MG63 (cell line): Measurements from ENCODE around the gene SEC24B. TPM values are rescaled to one million over a fixed set of nuclear protein-coding genes. Genes with fewer than 3 reads are reported as not detected.

Experiments used
- DNase-seq: peaks from one replicate; pipeline ENCODE4 v3.0.0-alpha.2; 2020
- H3K27me3 ChIP-seq: fragments of 250-450 bp; sonication (Bioruptor Pico); 2 replicates; pipeline ENCODE4 v1.5.1; 2020; ENCODE audit warnings: mild to moderate bottlenecking, moderate library complexity
- H3K36me3 ChIP-seq: fragments of 250-450 bp; sonication (Bioruptor Pico); 2 replicates; pipeline ENCODE4 v1.5.1; 2020; ENCODE audit warnings: mild to moderate bottlenecking, moderate library complexity
- H3K4me3 ChIP-seq: fragments of 250-450 bp; sonication (Bioruptor Pico); 2 replicates; pipeline ENCODE4 v1.5.1; 2020; ENCODE audit warnings: mild to moderate bottlenecking, moderate library complexity
- H3K9me3 ChIP-seq: fragments of 250-450 bp; sonication (Bioruptor Pico); 2 replicates; pipeline ENCODE4 v1.5.1; 2020; ENCODE audit warnings: mild to moderate bottlenecking, moderate library complexity
- total RNA-seq: library from RNA; depleted of rRNA; stranded (reverse); fragments of >200 nt; shearing (Covaris generic); gene quantifications from 2 replicates; pipeline ENCODE4 v1.2.3, GENCODE V29; 2014; ENCODE audit warnings: low replicate concordance; rRNA removed

Gene SEC24B
- 7.6 and 8.1 TPM in 2 replicates for total RNA-seq

DNA sequence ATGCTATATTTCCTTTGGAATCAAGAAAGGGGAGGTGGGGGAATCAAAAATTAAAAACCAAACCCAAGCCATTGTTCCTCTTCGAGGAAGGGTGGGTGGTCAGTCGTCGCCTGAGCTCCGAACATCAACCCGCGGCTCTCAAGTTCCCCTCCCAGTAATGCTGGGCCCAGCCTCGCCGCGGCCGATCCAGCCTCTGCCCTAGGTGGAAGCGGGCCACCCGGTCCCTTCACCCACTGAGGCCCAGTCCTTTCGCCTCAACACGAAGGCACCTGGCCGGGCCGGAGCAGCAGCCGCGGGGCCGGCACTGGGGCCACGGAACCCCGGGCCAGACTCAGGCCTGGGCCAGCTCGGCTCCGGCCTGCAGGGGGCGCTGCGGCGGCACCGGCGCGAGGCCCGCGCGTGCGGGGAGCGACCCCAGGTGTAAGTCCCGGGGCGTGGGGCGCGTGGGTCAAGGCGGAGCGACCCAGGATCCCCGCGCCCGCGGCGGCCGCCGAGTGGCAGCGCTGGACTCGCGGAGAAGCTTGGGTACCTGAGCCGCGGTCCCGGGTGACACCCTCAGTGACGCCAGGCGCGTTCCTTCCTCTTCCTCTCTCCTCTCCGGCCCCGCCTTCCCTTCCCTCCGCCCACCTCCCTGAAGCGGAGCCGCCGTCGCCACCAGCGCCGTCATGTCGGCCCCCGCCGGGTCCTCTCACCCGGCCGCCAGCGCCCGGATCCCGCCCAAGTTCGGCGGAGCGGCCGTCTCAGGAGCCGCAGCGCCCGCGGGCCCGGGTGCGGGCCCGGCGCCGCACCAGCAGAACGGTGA, at the start of gene SEC24B:
TSS of gene SEC24B (plus strand) at position 611 of the 802 bp plus-strand sequence. CDS start at position 666, 55 bp downstream.
- H3K9me3 ChIP-seq = no peaks in the 10 kb centered on the region
- no peaks in the 10 kb centered on the region for H3K27me3 ChIP-seq
- peak; percentile 82 for DNase-seq
- H3K36me3 ChIP-seq = peaks cover 5% of the 10 kb centered on the region
- H3K4me3 ChIP-seq = peak within 1 kb of the TSS; percentile 65

DNA sequence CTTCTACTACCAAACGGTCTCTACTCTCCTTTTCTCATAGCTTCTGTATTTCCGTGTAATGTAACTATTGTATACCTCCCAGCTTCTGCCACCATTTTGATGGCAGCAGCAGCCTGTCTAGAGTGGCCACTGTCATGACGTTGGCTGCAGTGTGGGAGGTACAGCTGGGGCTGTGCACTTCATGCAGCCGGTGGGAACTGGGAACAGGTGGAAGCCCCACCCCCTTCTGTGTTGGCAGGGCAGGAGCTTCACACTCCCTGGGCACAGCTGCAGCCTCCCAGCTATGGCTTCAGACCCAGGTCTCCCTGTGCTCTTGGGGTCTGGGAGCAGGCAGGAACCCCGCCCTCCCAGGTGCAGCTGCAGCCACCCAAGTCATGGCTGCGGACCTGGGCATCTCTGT, 49.8 kb upstream of the SEC24B start:
- Histone ChIP-seq H3K36me3 (no peaks in the 10 kb centered on the region), H3K27me3 (no peaks in the 10 kb centered on the region), H3K4me3 (no peak overlapping the region), H3K9me3 (no peaks in the 10 kb centered on the region)
- DNase-seq = no peak

DNA sequence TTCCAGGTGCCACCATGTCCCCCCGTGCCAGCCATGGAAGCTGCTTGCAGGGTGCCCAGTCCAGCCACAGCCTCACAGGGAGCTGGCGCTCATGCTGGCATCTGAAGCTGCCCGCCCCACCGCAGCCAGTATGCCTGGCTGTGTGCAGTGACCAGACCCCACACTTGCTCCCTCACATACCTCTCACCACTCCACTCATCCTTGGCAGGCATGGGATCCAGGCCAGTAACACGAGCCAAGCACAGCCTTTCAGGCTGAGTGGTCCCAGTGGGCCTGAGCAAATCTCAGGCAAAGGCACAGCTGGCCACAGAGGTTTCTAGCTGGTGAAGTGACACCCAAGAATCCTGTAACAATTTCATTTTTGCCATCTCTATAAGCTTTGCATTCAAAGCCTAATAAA, 48.4 kb upstream of the SEC24B start:
- H3K9me3 ChIP-seq = no peaks in the 10 kb centered on the region
- no peak overlapping the region for H3K4me3 ChIP-seq
- no peak for DNase-seq
- H3K36me3 ChIP-seq = no peaks in the 10 kb centered on the region
- no peaks in the 10 kb centered on the region for H3K27me3 ChIP-seq

DNA sequence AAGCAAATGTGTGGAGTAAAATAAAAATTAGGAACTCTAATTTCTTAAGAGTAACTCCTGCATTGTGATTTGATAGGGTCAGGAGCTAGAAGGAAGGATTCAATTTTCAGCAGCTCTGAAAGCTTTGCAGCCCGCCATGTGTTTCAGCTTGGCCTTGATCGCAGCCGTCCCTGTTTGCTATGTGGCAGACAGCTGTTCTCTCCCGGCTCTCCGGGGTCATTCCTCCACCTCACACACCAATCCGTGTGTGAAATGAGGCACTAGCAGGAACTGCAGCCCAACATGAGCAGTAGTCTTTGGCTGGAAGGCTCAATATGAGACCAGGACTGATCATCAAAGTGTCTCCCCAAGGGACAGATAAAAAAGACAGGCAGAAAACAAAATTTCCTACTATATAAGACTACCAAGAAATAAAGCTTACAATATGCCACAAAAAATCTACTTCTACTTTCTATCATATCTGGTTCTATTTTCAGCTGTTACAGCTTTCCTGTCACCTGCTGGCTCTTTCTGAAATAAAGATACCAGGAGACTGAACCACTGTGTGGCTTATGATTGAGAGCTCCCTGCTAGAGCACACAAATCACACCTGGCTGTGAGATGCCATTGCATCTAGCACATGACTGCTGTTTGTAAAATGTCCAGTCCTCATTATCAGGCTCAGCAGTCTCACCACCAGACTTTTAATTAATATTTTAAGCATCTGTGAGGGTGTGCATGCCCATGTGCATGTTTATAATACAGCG, 44.1 kb upstream of the SEC24B start:
- H3K4me3 ChIP-seq = no peak overlapping the region

DNA sequence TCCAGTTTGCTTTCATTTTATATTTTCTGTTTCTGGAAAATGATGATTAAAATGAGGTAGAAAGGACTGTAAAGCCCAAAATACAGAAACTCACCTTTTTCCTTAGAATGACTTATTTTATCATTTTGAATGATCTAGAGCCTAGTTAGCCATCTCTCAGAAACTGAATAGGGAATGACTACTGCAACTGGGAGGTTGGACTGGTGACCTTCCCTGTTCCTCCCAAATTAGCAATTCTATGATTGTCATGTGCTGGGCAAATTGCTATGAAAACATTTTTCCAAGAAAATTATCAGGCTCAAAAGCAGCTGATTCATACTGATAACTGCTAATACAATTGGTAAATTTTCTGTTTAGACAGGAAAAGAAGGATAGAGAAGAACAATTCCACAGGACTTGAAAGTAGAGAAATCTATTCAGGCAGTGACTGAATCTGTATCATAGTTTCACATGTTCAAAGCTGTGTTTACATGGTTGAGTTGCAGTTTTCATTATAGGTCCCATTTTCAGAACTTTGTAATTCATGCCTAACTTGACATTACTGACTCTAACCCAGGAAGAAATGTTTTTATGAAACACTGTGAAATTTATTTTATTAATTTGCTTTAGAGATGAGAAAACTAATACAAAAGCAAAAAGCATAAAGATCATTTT, 43.4 kb upstream of the SEC24B start:
- Histone ChIP-seq H3K4me3 (no peak overlapping the region), H3K36me3 (no peaks in the 10 kb centered on the region), H3K27me3 (no peaks in the 10 kb centered on the region), H3K9me3 (no peaks in the 10 kb centered on the region)
- DNase-seq = no peak

More for the DNA sequence above, 44.1 kb upstream of the SEC24B start:
- Histone ChIP-seq H3K36me3 (no peaks in the 10 kb centered on the region), H3K9me3 (no peaks in the 10 kb centered on the region), H3K27me3 (no peaks in the 10 kb centered on the region)
- no peak for DNase-seq

DNA sequence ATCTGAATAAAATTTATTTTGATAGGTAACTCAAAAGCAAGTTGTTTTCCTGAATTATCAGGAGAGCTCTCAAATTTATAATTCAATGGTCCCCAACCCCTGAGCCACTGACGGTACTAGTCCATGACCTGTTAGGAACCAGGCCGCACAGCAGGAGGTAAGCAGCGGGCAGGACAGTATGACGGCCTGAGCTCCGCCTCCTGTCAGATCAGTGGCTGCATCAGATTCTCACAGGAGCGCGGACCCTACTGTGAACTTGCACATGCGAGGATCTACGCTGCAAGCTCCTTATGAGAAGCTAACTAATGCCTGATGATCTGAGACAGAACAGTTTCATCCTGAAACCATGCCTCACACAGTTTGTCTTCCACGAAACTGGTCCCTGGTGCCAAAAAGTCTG, 37.9 kb upstream of the SEC24B start:
- no peaks in the 10 kb centered on the region for H3K36me3 ChIP-seq
- no peak overlapping the region for H3K4me3 ChIP-seq
- H3K9me3 ChIP-seq = no peaks in the 10 kb centered on the region
- no peaks in the 10 kb centered on the region for H3K27me3 ChIP-seq
- no peak for DNase-seq

DNA sequence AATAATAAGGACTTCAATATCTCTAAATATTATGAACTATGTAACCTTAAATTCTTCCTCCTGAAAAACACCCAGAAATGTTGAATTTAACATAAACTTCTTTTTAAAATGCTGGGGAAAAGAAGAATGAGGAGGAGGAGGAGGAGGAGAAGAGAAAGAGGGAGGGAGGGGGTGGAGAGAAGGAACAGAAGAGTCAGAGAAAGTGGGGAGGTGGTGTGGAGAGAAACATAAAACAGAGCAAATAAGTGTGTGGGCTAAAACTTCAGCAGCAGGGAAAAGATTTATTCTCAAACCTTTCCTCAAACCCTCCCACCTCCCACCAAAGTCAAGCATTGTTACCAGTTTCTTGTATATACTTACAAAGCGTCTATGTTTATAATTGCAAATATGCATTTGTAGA, 34.7 kb upstream of the SEC24B start:
- H3K9me3 ChIP-seq = no peaks in the 10 kb centered on the region
- no peak overlapping the region for H3K4me3 ChIP-seq
- no peaks in the 10 kb centered on the region for H3K27me3 ChIP-seq
- no peaks in the 10 kb centered on the region for H3K36me3 ChIP-seq
- DNase-seq = no peak

DNA sequence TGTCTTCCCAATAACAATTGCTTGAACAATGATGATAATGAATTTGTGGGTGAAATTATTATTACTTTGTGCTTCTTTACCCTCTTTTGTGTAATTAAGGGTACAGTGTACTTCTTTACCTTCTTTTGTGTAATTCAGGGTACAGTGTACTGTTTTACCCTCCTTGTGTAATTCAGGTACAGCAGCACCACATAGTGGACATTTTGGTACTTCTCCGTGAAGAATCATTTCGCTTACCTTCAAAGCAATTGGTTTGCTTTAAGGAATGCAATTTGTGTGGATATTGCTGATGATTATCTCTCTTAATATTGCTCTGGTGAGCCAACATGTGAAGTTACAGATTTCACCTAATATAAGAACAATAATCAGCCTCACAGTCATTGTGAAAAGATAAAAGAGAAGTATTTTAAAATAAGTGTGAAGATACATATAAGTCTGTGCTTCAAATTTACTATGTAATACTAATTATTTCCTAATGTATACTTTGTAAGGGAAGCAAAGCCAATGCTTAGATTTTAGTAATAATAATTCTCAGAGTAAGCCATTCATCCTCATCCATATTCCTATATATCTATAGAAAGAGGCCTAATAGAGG, 27.2 kb upstream of the SEC24B start:
- DNase-seq = no peak
- Histone ChIP-seq H3K36me3 (no peaks in the 10 kb centered on the region), H3K27me3 (no peaks in the 10 kb centered on the region)

DNA sequence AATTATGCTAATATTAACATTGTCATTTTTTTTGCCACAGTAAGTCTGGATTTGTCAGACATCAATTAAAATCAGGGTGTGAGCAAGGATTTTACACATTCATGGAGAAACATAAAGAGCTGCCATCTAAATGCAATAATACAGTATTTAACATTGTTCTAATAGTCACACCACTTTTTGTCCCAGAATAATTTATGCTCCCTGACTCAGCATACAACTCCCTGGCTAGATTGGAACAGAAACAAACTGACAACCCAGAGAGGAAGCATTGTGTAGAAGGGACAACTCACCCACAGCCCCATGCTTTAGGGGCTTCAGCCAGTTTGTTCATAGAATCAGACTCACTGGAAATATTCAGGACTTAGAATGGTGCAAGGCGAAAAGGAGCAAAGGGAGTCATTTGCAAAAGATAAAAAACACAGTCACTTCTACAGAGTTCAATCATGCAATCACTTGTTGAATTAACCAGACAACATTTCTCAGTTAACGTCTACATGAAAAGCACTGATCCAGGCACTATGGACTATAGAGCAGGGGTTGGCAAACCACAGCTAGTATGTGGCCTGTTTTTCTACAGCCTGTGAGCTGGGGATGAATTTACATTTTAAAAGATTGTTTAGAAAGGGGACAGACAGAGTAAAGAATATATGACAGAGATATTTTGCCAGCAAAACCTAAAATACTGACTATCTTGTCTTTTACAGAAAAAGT, 26.4 kb upstream of the SEC24B start:
- Histone ChIP-seq H3K27me3 (no peaks in the 10 kb centered on the region), H3K36me3 (no peaks in the 10 kb centered on the region), H3K4me3 (no peak overlapping the region), H3K9me3 (no peaks in the 10 kb centered on the region)
- no peak for DNase-seq

More for the DNA sequence above, 27.2 kb upstream of the SEC24B start:
- Histone ChIP-seq H3K9me3 (no peaks in the 10 kb centered on the region), H3K4me3 (no peak overlapping the region)

DNA sequence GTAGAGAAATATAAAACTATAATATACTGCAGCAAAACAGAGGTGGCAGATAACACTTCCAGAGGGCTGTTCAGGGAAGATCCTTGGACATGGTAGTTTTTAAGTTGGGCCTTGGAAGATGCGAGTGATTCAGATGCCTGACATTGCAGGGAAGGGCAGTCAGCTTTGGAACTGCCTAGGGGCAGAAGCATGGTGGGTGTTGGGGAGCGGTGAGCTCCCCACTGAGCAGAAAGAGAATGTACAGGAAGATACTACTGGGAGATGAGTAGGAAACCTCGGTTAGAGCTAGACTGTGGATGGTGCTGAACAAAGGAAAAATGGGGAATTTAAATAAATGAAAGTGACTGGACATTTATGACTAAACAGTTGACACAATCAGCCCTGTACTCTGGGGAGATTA, 24.9 kb upstream of the SEC24B start:
- DNase-seq = no peak
- Histone ChIP-seq H3K9me3 (no peaks in the 10 kb centered on the region), H3K27me3 (no peaks in the 10 kb centered on the region), H3K36me3 (no peaks in the 10 kb centered on the region), H3K4me3 (no peak overlapping the region)

DNA sequence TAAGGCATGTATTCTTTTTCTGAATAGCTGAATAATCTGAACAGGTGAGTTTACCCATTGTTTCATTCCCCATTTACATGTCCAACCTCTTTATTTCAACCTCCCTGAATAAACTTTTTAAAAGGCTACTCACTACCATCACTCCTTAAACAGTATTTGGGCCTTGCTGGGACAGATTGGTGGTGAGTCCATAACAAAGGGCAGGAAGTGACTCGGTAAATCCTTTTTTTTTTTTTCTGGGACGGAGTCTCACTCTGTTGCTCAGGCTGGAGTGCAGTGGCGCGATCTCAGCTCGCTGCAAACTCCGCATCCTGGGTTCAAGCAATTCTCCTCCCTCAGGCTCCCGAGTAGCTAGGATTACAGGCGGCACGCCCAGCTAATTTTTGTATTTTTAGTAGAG, 23.4 kb upstream of the SEC24B start:
- Histone ChIP-seq H3K4me3 (no peak overlapping the region), H3K9me3 (no peaks in the 10 kb centered on the region), H3K27me3 (no peaks in the 10 kb centered on the region), H3K36me3 (no peaks in the 10 kb centered on the region)
- no peak for DNase-seq

DNA sequence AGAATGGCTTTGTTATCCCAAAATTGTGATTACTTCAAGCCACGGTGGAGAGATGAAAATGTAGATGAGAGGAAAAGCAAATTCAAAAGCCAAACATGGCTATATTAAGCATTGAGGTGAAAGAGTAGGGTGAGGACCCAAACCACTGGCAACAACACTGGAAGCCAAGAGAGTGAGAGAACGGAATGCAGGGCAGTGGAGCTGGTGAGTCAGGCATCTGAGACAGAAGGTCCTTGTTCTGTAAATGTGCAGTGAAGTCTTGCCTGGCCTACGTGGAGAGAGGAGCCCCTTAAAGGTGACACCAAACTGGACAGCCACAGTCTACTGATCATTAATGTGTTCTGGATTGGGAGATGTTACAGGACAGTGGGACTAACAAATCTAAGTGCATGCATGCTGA, 22.8 kb upstream of the SEC24B start:
- H3K4me3 ChIP-seq = no peak overlapping the region
- no peak for DNase-seq

DNA sequence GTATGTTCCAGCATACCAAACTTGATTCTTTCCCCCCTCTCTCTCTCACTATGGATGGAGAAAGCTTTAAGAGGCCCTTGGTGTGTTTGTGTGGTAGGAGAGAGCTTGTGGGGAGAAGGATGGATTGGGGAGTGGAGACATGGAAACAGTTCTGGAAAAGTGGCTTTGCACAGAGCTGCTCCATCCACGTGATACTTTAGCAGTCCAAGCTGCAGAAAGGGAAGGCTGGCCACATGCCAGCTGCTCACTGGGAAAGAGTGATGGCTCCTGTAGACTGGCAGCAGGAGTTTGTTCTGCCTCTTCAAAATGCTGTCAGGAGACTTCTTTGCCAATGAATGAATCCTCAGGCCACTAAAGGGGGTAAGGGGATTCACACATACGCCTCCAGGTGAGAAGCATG, 21.7 kb upstream of the SEC24B start:
- no peak for DNase-seq
- no peaks in the 10 kb centered on the region for H3K27me3 ChIP-seq
- no peaks in the 10 kb centered on the region for H3K9me3 ChIP-seq
- no peaks in the 10 kb centered on the region for H3K36me3 ChIP-seq
- H3K4me3 ChIP-seq = no peak overlapping the region

More for the DNA sequence above, 22.8 kb upstream of the SEC24B start:
- Histone ChIP-seq H3K27me3 (no peaks in the 10 kb centered on the region), H3K9me3 (no peaks in the 10 kb centered on the region), H3K36me3 (no peaks in the 10 kb centered on the region)

DNA sequence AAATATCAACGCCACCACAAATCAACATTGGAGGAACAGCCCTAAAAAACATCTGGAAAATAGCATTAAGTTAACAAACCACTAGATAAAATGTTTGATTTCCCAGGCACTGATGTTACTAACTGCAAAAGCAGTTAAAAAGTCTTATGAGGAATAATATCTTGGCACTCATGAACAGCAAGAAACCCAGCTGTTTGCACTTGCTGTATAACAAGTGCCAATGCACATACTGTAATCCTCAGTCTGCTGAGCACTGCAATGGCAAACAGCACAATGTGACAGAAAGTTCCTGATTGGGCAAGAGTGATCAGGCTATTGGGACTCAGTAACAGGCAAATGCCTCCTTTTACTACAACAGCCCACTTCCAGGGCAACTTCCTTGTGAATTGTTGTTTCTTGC, 20.8 kb upstream of the SEC24B start:
- no peak overlapping the region for H3K4me3 ChIP-seq
- no peaks in the 10 kb centered on the region for H3K36me3 ChIP-seq
- DNase-seq = no peak
- no peaks in the 10 kb centered on the region for H3K27me3 ChIP-seq
- H3K9me3 ChIP-seq = no peaks in the 10 kb centered on the region

DNA sequence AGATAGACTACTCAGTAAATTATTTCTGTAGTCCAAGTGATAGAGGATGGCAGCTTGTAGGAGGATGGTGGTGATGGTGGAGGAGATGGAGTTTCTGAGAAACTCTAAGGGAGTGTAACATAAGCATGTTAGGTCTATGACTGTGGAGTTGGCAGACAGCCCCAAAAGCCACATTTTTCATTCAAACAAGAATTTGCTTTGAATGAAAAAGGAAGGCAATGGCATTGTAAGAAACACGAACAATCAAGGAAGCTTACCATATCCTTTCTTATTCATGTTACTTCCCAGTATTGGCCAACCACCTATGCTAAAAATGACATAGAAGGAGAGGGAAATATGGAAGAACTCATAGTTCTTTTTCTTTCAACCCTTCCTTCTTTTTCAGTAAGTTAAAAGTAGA, 18.7 kb upstream of the SEC24B start:
- DNase-seq = no peak

DNA sequence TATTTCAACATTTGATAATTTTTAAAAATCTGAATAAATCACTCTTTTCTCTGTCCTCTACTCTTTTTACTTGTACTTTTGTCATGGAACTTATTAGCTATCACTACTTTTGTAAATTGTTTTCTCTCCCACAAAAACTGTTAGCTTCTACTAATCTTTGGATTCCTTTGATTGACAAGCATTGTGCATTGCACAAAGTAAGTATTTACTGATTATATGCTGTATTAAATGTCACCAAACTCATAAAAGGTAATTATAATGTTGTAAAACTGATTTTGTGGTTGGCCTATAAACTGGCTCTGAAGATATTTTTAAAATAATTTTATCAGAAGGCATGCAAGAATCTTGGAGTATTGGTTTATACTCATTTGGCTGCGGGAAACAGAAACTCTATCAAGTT, 15.0 kb upstream of the SEC24B start:
- Histone ChIP-seq H3K27me3 (no peaks in the 10 kb centered on the region), H3K36me3 (no peaks in the 10 kb centered on the region), H3K4me3 (no peak overlapping the region), H3K9me3 (no peaks in the 10 kb centered on the region)
- DNase-seq = no peak

More for the DNA sequence above, 18.7 kb upstream of the SEC24B start:
- Histone ChIP-seq H3K9me3 (no peaks in the 10 kb centered on the region), H3K27me3 (no peaks in the 10 kb centered on the region), H3K36me3 (no peaks in the 10 kb centered on the region), H3K4me3 (no peak overlapping the region)
